GM19025 (cell line): ENCODE data around the gene KLHL3.
"Not testable (repeated sequence)": the region's sequence is repeated elsewhere in the genome, so short reads cannot be mapped to it uniquely, and the experiment has no call there.

Source experiments
- ATAC-seq: cut with Tn5 transposase; IDR thresholded peaks from one replicate; pipeline ENCODE4 v1.9.1; 2021; ENCODE audit warnings: mild to moderate bottlenecking, low read depth, moderate library complexity; ENCODE audit not compliant: unreplicated experiment

KLHL3 gene

DNA sequence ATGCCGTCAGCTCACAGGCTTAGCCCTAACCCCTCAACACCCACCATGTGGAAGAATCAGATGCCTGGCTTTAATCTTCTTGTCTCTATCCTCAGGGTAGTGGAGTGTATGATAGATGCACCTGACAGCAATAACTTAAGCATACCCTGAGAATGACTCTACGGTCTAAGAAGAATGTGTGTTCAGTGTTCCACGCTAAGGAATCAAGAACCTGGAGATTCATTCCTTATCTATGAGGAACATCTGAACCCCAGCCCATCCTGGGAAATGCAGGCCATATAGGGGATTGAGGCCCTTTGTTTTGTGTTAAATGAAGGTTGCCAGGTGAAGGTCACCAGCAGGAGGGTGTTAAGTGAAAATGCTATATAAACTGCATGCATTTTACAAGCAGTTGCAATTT is 63.0 kb downstream of the KLHL3 start:
- ATAC-seq, result no peak

DNA sequence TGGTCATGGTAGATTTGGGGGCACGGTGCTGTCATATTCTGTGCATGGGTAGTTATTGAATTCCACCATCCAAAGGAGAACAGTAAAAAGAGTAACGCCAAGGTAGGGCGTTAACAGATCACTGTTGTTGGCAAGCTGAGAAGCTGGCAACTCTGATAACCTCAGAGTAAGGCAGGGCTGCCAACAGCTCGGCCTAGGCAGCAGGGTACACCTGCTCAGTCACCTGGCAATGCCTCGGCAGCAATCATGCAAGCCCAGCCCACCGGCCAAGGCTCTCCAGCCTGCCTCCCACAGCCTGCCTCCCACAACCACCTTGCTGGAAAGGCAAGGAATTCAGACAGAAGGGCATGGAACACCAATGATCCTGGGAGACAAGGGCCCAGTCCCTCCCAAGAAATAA is 63.9 kb downstream of the KLHL3 start:
- ATAC-seq, result no peak

DNA sequence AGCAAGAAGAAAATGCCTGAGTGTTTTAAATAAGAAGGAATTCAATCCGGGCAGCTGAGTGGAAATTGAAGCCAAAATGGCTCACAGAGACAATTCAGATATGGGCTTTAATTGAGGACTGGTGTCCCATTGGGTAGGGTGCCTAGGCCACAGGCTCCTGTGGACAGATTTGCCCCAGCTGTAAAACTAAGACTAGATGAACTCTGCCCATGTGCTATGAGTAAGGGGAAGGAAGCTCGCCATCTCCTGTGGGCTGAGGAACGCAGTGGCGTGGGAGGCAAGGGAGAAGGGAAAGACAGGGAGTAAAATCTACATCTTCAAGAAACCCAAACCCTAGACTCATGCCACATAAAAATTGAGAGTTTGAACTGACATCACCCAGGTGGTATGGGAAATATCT is 66.1 kb downstream of the KLHL3 start:
- no peak for ATAC-seq

DNA sequence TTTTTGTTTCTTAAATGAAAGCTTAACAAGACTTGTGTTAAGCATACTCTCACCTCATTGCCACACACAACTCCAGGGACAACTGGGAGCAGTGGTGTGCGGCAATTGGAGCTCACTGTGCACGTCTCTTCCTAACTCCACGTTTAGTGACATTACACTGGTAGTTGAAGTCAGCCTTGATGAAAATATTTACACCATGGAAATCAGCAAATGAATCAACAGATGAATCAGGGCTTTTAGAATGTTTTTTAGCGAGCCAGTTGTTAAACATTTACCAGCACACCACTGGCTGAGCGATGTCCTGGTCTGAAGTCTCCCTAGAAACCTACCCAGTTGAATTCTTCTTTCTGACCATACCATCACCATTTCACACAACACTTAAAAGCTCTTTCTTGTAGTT is 67.3 kb downstream of the KLHL3 start:
- no peak for ATAC-seq

DNA sequence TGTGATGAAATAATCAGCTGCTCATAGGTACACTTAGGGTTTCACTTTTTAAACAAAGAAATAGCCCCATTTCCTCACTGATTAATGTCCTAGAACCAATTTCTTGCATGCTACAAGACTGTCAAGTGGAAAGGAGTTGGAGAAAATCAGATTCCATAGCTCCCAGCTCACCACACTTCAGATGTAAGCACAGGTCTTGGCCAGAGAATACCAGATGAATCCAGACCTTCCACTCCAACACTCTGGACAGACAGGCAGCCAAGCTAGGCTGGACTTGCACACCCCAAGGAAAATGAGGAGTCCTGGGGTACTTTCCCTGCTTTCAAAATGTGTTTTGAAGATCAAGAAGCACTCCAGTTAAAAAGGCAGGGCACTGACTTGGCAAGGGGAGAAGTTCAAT is 68.5 kb downstream of the KLHL3 start:
- no peak for ATAC-seq

- ATAC-seq, result no peak
Measured at GRCh38 chr5:137666901-137667300, 69.0 kb downstream of the KLHL3 start.

DNA sequence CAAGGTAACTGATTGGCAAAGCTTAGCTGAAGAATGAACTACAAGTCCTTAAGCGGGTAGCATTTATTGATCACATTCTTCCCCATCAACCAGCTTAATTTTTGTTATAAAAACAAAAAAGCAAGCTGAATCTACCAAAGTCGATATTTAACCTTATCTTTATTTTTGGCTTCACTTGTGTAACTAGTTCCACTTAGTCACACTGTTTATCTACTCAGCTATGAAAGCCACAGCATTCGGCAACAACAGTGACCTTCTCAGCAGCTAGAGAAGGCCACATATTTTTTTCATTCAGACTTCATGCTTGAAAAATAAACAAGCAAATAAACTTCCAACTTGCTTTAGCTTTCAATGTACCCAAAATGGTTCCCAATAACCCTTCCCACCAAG is 69.4 kb downstream of the KLHL3 start:
- peak; percentile 44 for ATAC-seq

DNA sequence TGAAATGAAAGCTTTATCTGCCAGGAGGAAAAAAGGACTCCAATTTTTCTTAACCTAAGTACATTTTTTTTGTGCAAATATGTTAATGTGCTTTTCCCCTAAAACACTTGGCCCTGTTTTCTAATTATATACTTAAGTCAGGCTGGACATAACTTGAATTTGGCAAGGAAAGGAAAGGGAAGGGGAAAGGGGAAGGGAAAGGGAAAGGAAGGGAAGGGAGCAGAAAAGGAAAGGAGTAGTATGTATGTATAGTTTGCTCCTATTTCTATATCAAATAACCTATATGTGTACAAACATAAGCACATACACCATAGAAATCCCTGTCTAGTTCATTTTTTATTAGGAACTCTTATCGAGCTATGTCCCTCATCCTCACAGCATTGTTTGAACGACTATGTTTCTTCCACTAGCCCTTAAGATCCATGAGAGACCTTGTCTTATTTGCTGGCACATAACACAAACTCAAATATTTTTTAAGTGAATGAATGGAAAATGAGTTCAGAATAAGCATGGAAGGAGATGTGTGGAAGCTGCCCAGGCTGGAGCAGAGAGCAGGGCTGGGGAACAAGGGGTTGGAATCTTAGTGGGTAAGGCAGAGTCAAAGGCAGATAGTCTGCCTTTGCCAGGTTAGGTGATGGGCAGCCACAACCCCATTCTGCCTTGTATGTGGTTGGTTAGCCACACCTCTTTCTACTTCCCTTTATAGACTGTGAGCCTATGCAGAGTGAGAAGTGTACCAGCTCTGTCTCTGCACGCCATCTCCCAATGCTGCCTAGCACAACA is 70.0 kb downstream of the KLHL3 start:
- ATAC-seq, result peak; percentile 99

DNA sequence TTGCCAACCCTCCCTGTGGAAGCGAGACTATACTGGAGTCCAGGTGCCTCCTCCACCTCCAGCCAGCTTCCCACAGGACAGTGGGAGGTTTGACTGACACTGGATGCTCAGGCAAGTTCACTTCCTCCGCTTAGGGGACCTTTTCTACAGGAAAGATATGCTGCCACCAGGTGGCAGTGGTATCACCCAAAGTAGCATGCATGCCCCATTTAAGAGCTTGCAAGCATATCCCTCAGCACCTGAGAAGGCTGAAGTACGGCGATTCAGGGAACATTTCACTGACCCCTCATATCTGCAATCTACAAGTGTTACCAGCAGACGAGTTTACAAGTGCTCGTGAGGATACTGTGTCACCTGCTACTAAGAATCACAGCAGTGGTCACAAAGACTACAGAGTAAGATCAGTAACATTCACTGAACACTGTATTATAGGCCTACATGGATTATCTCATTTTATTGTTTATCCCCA is 75.5 kb downstream of the KLHL3 start:
- peak; percentile 69 for ATAC-seq

- ATAC-seq, result no peak
Measured at GRCh38 chr5:137659209-137659608, 76.7 kb downstream of the KLHL3 start.

DNA sequence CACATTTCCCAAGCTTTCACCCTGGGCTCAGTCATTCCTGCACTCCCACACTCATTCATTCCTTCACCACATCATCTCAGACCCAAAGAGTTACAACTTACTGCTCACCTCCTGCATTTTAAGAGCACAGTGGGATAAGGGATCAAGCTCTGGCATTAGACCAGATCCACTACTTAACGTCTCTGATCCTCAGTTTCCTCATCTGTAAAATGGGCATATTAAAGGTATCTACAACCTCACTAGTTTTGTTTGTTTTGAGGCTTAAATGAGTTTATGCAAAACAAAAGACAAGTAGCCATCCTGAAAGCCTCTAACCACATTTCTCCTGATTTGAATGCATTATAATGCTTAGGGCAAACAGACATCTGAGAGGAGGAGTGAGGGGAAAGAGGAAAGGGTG is 77.6 kb downstream of the KLHL3 start:
- ATAC-seq, result no peak

- no peak for ATAC-seq
Measured at GRCh38 chr5:137657073-137657472, 78.8 kb downstream of the KLHL3 start.

DNA sequence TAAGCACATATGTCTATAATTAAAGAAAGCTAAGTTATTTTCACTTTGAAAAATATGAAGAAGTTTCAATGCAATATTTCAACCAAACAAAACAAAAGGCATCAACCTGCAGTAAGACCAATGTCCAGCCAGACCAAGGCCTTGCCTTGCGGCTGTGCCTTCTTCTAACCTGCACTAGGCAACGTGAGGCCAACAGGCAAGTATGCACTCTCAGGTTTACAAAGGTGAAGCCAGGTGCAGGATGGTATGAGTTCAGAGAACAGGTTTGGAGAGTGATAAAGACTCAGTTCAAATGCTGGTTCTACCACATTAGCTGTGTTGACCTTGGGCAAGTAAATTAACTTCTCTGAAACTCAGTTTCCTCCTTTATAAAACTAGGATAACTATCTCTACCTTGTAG is 79.3 kb downstream of the KLHL3 start:
- no peak for ATAC-seq

GRCh38 chr5:137651022-137651421 is 84.9 kb downstream of the KLHL3 start:
- no peak for ATAC-seq

- no peak for ATAC-seq
Measured at GRCh38 chr5:137649228-137649935, 86.5 kb downstream of the KLHL3 start.

DNA sequence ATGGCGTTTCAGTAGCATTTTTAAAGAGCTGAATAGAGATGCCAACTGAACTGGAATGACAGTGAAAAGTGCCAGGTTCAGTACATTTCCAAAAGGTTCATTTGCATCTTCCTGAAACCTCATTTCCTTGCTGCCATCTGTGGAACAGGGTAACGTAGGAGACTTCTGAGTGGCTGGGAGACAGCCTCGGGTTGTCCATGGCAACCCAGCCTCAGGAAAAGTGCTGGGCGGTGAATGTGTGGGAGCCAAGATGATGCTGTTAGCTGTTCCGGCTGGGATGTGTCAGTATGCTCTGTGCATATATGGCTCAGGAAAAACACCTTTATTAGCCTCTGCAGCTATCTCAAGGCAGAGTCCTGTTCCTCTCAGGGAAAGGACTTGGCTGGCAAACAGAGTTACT is 87.5 kb downstream of the KLHL3 start:
- ATAC-seq, result no peak

DNA sequence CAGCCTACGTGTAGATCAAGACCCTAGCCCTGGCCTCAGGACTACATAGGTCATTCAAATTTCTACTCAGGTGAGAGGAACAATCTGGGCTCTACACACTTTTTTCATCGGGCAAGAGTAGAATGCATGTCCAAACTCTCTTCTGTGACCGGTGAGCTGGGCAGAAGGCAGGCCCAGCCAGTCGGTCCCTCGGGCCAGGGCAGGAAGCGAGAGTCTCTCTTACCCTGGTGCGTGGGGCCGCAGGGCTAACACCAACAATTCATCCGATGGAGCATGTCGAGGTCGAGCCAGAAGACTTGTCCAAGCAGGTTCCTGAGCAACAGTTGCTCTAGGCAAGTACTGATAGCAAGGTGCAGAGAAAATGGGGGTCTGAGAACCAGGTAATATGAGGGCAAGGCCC is 88.5 kb downstream of the KLHL3 start:
- no peak for ATAC-seq

- no peak for ATAC-seq
Measured at GRCh38 chr5:137646761-137647160, 89.1 kb downstream of the KLHL3 start.

- ATAC-seq, result not testable (repeated sequence)
Measured at GRCh38 chr5:137643081-137643480, 92.8 kb downstream of the KLHL3 start.

GRCh38 chr5:137642091-137642490 is 93.8 kb downstream of the KLHL3 start:
- no peak for ATAC-seq

DNA sequence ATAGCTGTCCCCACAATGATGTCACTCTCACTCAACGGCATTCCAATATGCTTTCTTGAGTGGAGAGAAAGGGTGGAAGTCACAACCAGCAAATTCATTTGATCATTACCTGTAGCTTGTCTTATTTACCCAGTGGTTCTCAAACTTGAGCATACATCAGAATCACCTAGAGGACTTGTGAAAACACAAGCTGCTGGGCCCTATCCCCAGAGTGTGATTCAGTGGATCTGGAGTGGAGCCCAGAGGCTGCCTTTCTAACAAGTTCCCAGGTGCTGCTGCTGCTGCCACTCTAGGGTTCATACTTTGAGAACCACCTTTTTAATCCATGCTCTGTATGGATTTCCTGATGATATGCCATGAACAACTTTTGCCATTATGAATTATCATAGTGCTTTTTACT is 94.7 kb downstream of the KLHL3 start:
- ATAC-seq, result no peak

GRCh38 chr5:137639645-137640044 is 96.2 kb downstream of the KLHL3 start:
- ATAC-seq, result no peak
